Mucosa of gallbladder (tissue), 1 donor: Measurements from ENCODE around the gene BICC1. TPM values are rescaled to one million over a fixed set of nuclear protein-coding genes. Genes with fewer than 3 reads are reported as not detected.

Experiments
- DNase-seq: peaks from one replicate; pipeline ENCODE4 v3.0.0-alpha.2; 2020; ENCODE audit warnings: low spot score
- total RNA-seq: library from RNA; stranded (reverse); gene quantifications from one replicate; pipeline ENCODE4 v1.2.1, GENCODE V29; 2021
- donor health status: DM: no; HTN: no; CAD: no.

BICC1 gene
- total RNA-seq, 1 donor from 2014 or later: 5.1 TPM

DNA sequence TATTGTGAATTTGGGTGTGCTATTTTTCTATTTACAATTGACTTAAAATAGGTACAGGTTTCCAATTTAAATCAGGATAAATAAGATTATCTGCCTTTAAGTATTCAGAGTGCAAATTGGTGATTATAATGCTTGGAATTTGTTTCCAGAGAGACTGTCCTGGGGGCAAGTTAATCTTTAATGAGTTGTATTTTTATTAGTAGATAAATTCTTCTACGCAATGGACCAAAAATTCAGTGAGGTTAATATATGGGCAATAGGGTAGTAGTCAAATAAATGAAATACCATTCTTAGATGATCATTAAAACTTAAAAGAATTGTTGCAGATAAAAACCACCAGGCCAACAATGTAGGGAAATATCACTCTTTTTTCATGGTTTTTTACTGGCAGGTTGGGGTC is 3.4 kb downstream of the BICC1 start:
- DNase-seq: no peak

DNA sequence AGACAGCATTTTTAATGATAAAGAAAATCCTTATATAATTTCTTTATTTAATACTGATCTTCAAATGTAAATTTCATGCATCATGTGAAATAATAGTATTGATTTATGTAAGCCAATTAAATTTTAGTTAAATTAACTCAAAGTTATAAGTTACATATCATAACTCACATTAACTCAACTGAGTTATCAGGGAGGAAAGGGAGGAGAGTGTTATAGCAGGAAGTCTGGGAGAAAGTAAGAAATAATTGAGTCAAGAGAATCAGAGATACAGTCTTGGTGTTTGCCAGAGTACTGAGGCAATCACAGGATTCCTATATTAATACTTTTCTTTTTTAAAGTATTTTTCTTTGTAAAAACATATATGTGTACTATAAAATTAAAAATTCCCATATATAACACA is 4.0 kb downstream of the BICC1 start:
- no peak for DNase-seq

DNA sequence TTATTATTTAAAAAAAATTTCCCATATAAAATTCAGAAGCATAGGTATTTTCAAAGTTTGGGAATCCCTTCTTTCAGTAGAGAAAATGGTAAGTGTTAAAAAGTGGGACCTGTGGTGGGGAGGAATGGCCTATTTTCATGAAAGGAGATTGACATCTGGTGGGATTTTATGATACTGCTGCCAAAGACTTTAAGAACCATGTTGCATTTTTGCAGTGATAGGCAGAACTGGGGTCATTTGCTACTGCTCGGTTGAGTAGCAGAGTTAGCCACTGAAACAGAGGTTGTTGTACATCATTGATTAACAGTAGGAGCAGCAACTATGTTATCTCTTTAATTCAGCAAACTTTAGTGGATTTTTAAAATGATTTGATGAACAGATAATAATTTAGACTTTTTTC is 4.4 kb downstream of the BICC1 start:
- DNase-seq: no peak

DNA sequence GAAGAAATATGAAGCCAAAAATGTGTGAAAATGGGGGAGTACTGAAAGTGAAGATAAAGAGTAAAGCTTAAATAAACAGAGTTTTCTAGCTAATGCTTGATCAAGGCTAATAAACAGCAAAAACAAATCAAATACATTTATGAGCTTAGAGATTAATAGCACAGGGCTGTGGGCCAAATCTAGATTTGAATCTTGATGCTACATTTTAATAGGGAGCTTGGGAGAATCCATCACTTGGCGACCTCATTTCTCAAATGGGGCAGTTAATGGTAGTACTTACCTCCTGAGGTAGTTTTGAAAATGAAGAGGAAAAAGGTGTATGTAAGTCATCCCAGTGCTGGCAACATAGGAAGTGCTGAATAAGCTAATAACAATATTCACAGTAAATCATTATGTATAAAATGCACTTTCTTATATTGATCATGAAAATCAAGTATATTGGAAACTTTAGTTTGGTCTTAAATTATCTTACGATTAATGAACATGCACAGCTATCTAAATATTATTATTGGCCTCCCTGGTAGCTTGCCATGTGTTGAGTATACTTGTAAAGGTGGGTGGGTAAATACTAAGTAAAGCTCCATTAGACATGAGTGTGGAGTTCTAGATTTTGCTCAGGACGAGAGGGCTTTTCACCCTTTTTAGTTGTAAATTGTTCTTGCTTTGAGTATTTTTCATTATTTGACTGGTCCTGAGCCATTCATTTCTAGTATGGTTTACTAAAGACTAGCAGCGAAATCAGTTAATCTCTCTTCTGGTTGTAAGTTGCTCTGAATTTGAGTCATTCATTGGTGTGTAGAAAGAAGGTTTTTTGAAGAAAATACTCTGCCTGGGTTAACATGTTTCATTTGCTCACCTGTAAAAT is 5.1 kb downstream of the BICC1 start:
- DNase-seq: no peak

- no peak for DNase-seq
Observed at GRCh38 chr10:58518775-58519174, 6.1 kb downstream of the BICC1 start.

DNA sequence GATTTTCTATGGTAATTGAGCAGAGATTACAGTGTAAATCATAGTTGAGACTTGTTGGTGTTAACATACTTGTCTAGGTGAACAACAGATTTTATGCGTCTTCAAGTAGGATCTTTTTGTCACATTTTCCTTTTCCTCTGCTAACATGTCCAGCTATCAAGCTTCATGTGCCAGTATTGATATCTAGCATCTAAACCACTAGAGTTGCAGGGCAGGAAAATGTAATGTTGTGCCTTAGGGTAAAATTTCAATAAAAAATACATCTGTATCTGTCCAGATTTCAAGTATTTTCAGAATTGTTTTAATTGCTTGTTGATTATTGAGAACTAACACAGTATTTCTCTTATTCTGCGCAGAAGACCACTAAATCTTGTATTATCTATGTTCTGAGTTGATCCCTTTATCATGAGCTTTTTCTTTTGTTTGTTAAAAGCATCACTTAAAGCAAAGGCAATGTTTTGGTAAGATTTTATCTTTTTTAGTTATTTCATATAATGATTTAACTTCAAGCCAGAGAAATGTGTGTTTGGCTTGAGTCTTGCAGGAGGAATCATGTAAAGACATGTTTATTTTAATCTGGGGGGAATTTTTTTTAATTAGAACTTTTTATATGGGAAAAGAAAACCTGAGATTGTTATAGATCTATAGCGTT is 16.5 kb downstream of the BICC1 start:
- DNase-seq: no peak

DNA sequence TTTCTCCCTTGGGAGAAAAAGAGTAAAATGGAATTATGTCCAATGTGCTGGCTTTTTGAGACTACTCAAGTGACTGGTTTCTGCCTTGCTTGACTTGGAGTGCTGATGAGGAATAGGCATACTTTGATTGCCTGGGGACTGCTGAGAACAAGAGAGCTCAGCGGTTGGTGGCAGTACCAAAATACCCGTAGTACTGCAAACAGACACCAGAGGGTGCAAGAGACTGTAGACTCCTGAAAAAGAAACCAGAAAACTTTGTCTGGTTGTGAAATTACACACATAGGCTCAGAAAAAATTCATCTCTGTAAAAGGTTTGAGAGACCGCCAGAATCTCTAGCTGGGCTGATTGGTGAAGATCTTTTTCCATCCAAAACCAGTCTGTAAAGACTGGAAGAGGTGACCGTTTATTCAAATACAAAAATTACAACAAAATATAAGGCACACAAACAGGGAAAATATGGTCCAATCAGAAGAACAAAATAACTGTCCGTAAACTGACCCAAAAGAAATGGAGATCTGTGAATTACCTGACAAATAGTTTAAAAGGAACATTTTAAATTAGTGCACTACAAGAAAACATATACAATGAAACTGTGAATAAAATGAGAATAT is 18.5 kb downstream of the BICC1 start:
- DNase-seq: peak; percentile 66

DNA sequence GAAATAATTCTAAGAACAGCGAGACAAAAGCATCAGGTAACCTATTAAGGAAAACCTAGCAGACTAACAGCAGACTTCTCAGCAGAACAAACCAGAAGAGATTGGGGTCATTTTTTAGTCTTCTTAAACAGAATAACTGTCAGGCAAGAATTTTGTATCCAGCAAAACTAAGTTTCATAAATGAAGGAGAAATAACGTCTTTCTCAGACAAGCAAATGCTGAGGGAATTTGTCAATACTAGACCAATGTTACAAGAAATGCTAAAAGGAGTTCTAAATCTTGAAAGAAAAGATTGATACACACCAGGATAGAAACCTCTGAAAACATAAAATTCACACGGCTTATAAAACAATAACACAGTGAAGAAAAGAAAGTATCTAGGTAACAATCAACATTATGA is 22.6 kb downstream of the BICC1 start:
- no peak for DNase-seq

DNA sequence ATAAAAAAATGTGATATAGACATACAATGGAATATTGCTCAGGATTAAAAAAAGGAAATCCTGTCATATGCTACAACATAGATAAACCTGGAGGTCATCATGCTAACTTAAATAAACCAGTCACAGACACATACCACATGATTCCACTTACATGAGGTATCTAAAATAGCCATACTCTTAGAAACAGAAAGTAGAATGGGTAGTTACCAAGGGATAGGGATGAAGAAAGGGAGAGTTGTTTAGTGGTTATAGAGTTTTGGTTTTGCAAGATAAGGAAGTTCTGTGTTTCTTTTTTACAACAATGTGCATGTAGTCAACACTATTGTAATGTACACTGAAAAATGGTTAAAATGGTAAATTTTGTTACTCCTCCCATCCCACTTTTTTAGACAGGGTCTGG is 30.5 kb downstream of the BICC1 start:
- no peak for DNase-seq

- DNase-seq: no peak
Observed at GRCh38 chr10:58544135-58544534, 31.5 kb downstream of the BICC1 start.

- no peak for DNase-seq
Observed at GRCh38 chr10:58545427-58545826, 32.8 kb downstream of the BICC1 start.

GRCh38 chr10:58546137-58546536 is 33.5 kb downstream of the BICC1 start:
- no peak for DNase-seq

GRCh38 chr10:58546722-58547445 is 34.2 kb downstream of the BICC1 start:
- no peak for DNase-seq

GRCh38 chr10:58547963-58548362 is 35.3 kb downstream of the BICC1 start:
- DNase-seq: no peak

DNA sequence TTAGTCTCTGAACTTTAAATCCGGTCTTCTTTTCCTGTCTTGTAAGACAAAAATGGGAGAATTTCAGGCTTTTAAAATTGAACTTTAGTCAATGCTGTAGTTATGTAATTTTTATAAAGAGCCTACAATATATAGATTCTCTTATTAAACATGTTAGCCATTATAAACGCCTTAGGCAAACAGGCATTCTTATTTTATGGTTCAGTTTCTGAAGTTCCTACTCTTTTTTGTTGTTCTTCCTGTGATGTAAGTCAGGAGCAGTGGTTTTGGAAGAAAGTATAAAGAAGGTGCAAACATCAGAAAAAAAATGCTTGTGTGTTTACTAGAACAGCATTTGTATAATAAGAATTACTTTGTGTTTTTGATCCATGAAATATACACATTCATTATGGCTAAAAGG is 41.6 kb downstream of the BICC1 start:
- DNase-seq: no peak

DNA sequence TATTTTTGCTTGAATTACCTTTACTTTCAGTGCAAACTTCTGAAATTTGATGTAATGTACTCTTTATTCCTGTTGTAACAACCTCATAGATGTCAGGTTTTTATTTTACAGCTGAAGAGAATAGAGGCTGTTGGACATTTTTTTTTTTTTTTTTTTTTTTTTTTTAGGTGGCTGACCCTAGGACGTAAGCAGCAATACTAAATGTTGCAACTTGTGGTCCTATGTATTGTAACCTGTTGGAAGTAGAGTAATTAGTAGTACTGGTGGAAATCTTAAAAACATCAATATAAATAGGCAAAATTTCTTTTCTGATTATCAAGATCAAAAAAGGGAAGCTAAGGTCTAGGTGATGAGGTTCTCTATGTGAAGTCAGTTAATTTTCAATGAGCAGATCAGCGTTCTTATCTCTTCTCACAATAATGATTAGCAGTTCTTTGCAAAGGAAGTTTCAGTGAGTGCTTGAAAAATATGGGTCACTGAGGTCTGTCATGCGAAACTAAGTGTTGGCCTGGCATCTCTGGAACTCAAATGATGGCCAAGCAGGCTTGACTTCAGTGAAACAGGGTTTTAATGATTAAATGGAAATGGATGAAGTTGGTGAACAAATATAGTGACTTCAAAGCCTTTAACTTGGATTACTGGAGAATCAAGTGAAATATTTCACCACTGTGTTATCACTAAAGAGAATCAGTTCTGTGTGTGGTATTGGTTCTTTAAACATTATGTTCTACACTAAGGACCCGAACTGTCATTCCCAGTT is 42.7 kb downstream of the BICC1 start:
- DNase-seq: peak; percentile 54

DNA sequence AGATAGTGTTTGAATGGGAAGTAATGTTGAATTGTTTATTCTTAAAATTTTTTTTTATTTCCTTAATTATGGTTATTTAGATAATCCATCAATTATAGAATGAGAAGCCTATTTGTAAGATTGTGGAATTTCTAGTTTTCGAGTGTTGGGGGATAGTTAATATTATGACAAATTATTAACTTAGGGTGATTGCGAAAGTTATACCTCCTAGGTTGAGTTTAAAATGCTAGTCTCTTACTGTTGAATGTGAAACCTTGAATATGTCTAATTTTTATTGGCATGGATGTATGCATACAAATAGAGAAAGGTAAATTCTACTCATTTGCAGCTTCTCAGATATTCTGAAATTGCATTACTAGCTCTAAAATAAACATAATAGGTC is 43.2 kb downstream of the BICC1 start:
- DNase-seq: no peak

DNA sequence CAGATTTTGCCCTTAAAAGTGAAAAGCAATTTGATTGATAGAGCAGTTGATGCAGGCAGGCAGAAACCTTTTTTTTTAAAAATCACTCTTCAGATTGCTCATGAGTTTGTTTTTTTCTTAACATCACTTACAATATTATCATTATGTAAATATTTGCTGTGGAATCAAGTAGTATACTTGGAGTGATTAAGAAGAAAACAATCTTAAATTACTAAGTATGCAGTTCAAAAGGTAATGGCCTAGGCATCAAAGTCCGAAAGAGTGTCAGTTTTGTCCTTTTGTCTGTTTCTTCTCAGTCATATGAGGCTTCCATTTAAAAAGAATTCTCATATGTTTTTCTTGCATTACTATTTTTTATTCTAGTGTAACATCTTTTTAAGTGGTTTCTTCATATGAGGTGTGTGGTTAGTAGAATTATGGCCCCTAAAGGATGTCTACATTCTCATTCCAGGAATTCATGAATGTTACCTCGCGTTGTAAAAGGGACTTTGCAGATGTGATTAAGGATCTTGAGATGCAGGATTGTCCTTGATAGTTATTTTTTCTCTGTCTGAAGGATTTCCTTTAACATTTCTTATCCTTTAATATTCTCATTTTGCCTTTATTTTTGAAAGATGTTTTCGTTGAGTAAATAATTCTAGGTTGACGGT is 44.0 kb downstream of the BICC1 start:
- DNase-seq: no peak

GRCh38 chr10:58557714-58558113 is 45.0 kb downstream of the BICC1 start:
- no peak for DNase-seq

DNA sequence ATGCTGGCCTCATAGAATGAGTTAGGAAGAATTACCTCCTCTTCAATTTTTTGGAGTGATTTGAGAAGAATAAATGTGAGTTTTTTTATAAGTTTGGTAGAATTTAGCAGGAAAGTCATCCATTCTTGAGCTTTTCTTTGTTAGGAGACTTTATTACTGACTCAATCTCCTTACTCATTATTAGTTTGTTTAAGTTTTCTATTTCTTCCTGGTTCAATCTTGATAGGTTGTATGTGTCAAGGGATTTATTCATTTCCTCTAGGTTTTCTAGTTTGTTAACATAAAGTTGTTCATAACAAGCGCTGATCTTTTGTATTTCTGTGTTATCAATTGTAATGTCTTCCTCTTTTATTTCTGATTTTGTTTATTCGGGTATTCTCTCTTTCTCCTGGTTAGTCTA is 47.4 kb downstream of the BICC1 start:
- DNase-seq: no peak

GRCh38 chr10:58565271-58565670 is 52.6 kb downstream of the BICC1 start:
- DNase-seq: no peak
